Stimulated activated CD4-positive, alpha-beta T cell treated with anti-CD3 and anti-CD28 coated beads, Interleukin-12 subunit alpha, Interleukin-12 subunit beta, amount 100 ng/mL, for 24 hours (primary cell): Measurements from ENCODE around the gene ALOX12B.
"Not testable (repeated sequence)": the region's sequence is repeated elsewhere in the genome, so short reads cannot be mapped to it uniquely, and the experiment has no call there.

Experiments
- DNase-seq, 2 experiments: peaks; one replicate each; pipeline ENCODE4 v3.0.0-alpha.2; 2020; ENCODE audit warnings: low read depth in 2 of 2

The ALOX12B gene

DNA sequence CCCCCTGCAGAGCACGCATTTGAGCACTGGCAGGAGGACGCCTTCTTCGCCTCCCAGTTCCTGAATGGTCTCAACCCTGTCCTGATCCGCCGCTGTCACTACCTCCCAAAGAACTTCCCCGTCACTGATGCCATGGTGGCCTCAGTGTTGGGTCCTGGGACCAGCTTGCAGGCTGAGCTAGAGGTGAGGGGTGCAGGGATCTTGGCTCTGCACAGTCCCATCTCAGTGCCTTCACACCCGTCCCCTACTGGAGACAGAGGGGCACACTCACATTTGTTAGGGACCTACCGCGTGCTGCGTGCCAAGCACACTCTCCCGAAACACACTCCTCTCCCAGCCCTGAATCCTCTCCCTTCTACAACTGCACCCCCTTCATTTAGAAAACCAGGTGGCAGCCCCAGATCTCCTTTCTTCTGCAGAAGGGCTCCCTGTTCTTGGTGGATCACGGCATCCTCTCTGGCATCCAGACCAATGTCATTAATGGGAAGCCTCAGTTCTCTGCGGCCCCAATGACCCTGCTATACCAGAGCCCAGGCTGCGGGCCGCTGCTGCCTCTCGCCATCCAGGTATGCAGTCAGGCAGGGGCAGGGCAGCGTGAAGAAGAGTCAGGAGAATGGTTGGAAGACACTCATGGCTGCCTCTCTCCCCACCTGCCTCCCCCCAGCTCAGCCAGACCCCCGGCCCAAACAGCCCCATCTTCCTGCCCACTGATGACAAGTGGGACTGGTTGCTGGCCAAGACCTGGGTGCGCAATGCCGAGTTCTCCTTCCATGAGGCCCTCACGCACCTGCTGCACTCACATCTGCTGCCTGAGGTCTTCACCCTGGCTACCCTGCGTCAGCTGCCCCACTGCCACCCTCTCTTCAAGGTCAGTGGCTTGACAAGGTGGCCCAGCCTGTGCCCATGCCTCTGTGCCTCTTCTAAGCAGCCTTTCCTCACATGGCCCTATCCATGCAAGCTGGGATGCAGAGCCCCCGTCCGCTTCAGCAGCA, 42.4 kb downstream of the ALOX12B start:
- DNase-seq: no peak

DNA sequence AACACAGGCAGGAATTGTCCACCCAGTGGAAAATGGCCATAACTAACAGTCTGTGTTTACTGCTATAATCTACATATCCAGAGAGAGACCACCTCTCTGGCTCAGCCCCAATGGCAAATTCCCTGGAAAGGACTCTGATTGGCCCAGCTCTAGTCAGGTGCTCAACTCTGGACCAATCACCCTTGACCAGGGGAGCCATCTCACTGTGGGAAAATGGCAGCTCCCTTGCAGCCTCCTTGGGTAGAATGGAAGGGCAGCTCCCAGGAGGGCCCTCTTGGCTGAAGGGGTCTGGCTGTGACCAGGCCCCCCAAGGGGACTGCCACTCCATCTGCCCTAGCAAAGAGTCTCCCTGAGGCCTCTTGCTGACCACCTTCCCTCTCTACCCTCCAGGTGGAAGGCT, 45.5 kb downstream of the ALOX12B start:
- DNase-seq: no peak

DNA sequence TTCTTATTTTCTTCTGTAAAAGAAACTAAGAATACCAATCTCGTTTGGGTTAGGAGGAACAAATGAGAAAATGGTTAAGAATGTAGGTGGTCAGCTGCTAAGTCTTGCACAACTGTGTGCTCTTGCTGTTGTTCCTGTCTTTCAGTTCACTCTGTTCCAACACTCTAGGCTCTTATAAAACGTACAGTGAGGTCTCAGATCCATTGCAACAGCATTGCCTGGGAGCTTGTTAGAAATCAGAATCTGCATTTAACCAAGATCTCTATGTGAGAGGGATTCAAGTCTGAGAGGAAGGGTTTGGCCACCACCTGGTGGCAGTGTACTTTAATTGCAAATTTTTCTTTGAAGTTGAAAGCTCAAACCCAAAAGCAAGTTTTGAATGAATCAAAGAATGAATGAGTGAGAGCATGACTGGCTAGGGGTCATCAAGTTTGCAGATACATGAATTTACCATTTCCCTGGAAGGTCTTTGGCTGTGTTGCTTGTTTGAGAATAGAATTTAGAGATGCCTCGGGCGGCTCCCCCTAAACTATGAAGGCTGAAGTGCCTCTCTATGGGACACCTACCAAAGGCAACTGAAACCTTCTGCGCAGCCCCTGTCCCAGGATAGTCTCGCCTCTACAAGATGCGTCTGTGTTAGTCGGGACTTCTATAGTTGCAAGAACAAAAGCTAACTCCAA, 46.1 kb downstream of the ALOX12B start:
- DNase-seq: peak in 1 of 2 experiments; percentile 26

DNA sequence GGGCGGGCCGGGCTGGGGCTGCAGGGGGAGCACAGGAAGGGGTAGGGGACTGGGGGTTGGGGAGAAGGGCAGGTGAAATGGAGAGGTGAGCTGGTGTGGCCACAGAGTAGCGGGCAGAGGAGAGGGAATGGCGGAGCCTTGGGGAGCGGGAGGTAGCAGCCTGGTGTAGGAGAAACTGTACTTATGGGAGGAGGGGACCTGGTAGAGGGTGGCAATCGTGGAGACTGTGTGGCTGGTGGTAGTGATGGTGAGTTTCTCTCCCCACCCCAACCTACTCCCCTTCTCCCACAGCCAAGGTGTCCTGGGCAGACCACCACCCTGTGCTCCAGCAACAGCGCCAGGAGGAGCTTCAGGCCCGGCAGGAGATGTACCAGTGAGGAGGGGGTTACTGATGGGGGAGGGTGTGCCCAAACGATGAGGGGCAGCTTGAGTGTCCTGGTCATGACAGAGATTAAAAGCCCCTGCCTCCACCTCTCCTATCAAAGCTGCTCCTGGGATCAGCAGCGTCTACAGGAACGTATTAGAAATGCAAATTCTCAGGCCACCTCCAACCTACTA, 47.8 kb downstream of the ALOX12B start:
- DNase-seq: no peak

DNA sequence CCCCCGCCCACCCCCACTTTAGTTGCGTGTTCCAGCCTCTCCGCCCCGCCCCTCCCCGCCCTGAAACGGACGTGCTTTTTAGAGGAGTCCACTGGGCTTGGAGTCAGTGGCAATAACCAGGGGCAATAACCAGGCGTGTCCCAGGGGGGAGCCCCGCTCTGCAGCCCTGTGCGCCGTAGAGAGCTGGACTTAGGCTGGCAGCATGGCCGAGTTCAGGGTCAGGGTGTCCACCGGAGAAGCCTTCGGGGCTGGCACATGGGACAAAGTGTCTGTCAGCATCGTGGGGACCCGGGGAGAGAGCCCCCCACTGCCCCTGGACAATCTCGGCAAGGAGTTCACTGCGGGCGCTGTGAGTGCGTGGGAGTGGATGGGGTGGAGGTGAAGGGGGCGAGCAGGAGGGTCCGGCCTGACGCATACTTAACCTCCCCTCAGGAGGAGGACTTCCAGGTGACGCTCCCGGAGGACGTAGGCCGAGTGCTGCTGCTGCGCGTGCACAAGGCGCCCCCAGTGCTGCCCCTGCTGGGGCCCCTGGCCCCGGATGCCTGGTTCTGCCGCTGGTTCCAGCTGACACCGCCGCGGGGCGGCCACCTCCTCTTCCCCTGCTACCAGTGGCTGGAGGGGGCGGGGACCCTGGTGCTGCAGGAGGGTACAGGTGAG, 48.4 kb downstream of the ALOX12B start, which contains the start of gene ALOX15B:
Gene ALOX15B (plus strand): TSS at position 106 of the 657 bp plus-strand sequence. CDS start 97 bp downstream, at position 203.
- DNase-seq: no peak

DNA sequence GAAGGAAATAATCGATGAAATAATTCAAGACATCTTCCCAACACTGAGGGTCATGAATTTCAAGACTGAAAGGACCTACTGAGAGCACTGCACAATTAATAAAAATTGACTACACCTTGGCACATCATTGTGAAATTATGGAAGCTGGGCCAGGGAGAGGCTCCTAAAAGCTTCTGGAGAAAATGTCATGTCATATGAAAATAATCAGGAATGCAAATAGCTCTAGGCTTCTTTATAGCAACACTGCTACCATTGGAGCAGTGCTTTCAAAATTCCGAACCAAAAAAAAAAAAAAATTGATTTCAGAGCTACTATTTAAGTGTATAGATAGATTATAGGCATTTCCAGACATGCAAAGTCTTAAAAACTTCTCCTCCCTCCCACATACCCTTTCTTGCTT, 55.1 kb downstream of the ALOX12B start:
- DNase-seq: no peak

DNA sequence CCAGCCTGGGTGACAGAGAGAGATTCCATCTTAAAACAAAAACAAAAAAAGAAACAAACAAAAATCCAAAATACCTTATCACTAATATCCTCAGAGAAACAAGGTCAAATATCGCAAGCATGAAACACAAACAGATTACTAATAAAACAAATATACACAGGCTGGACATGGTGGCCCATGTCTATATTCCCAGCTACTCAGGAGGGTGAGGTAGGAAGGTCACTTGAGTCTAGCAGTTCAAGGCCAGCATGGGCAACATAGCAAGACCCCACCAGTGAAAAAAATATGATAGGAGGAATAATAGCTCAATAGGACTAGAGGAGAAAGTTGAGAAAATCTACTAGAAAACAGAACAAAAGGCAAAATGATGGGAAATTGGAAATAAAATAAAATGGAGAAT, 55.6 kb downstream of the ALOX12B start:
- no peak for DNase-seq

DNA sequence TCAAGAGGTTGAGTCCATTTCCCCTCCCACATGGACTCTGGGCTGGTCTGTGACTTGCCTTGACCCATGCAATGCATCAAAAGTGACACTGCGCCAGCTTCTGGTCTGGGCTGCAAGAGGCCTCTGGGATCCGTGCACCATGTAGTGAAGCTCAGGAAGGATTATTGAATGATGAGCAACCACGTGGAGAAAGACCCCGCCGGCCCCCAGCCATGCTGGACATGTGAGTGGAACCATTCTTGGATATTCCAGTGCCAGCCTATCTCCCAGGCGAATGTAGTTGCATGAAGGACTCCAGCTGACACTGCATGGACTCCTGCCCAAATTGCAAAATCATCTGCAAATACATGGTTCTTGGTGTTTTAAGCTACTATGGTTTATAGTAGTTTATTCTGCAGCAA, 56.3 kb downstream of the ALOX12B start:
- no peak for DNase-seq

DNA sequence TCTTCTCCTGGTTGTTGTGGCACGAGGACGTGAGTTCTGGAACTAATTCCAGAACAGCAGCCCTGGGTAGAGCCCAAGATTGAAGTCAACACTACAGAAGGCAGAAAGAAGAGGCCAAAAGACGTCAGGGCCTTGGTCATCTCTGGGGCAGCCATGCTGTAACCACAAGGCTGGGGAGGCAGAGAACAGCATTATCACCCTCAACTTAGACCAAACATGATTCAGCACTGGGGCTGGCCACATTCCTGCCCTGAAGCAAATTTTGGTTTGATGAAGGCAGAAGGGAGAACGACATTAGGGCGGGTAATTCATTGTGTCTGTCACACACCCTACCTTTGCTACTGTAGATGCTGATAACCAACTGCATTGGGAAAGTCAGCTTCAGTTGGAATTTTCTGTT, 58.4 kb downstream of the ALOX12B start:
- no peak for DNase-seq

DNA sequence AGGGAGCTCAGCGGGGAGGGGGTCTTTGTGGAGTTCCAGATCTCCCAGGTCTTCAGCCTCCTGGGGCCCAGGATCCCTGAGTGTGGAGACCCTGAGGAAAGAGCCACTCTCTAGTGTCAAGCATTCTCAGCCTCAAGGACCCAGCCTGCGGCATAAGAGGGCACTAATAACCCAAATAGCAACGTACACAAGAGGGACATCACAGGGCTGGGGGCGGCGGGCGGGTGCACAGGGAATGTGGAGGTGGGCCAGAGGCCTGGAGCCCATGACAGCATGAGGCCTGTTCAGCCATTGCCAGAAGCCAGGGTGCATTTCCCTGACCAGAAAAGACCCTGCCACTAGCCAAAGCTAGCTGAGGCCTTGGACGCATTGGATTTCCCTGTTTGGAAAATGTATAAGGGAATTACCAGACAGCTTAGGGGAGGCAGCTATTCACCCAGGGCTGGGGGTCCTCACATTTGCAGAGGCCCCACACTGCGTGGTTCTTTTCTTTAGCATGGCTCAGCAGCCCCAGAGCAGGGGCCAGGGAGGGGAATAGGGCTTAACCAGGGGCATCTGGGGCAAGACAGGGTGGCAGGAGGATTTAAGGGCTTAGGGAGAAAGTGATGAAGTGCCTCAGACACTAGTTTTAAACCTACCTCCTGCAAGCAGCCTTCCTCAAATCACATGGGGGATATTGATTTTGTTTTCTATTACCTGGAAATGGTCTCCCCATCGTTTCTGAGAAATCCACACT, 62.2 kb downstream of the ALOX12B start:
- DNase-seq: no peak

DNA sequence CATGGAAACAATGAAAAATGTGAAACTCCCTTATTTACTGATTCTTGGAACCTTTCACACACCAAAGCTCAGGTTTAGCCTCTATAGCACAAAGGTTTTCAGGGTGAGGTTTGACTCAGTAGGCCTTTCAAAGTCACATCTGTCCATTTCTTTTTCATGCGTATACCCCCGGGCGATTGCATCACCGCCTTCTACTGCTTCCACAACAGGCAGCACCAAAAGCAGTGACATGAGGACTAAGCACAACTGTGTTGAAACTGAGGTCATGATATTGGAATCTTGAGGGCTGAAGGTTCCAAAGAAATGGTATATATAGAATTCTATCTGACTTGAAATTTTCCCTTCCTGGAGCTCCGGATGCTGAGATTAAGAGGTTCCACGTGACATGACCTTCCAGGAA, 63.4 kb downstream of the ALOX12B start:
- DNase-seq: not testable (repeated sequence)
